Anterior cingulate cortex (tissue), 58 donors: Measurements from ENCODE around the gene SLC25A23.
A peak's percentile ranks its signal among the peaks of the same experiment; 100 is the strongest.

Experiments
- DNase-seq, 58 donors: peaks; one replicate each; lab custom pipeline; 2025; lab: John Stamatoyannopoulos, UW

Gene SLC25A23

GRCh38 chr19:6459262-6460098 lies at the start of gene SLC25A23:
Gene SLC25A23 (minus strand): TSS chr19:6459792. CDS start chr19:6459628, 164 bp downstream.
- DNase-seq = peak in 55 of 58 donors; percentile 36 to 85 (median 70)

- DNase-seq = peak in 1 of 58 donors; percentile 40
Observed at GRCh38 chr19:6508028-6508771, 48.6 kb upstream of the SLC25A23 start.

- no peak for DNase-seq
Observed at GRCh38 chr19:6503407-6504201, 44.0 kb upstream of the SLC25A23 start.

- DNase-seq = peak in 57 of 58 donors; percentile 30 to 89 (median 78)
Observed at GRCh38 chr19:6501740-6502648, 42.4 kb upstream of the SLC25A23 start, which contains the start of gene TUBB4A. Gene TUBB4A (minus strand): TSS chr19:6502309. CDS start chr19:6502212, 97 bp downstream.

GRCh38 chr19:6500837-6501739 lies 41.5 kb upstream of the SLC25A23 start:
- peak in 1 of 58 donors; percentile 33 for DNase-seq

GRCh38 chr19:6499052-6499790 lies 39.6 kb upstream of the SLC25A23 start:
- no peak for DNase-seq

GRCh38 chr19:6498294-6499036 lies 38.9 kb upstream of the SLC25A23 start:
- no peak for DNase-seq

GRCh38 chr19:6495947-6496346 lies 36.4 kb upstream of the SLC25A23 start:
- no peak for DNase-seq

- no peak for DNase-seq
Observed at GRCh38 chr19:6494438-6495036, 34.9 kb upstream of the SLC25A23 start.

- DNase-seq = peak in 10 of 58 donors; percentile 6 to 42 (median 20)
Observed at GRCh38 chr19:6491802-6492592, 32.4 kb upstream of the SLC25A23 start.

- no peak for DNase-seq
Observed at GRCh38 chr19:6490134-6490533, 30.5 kb upstream of the SLC25A23 start.

- DNase-seq = peak in 9 of 58 donors; percentile 7 to 54 (median 31)
Observed at GRCh38 chr19:6489278-6490061, 29.9 kb upstream of the SLC25A23 start.

- no peak for DNase-seq
Observed at GRCh38 chr19:6484831-6485230, 25.2 kb upstream of the SLC25A23 start.

- DNase-seq = no peak
Observed at GRCh38 chr19:6484230-6484629, 24.6 kb upstream of the SLC25A23 start.

GRCh38 chr19:6483235-6483634 lies 23.6 kb upstream of the SLC25A23 start:
- DNase-seq = no peak
